Lower lobe of right lung (tissue), 2 donors: ENCODE measurements around the gene CHSY1. TPM values are rescaled to one million over a fixed set of nuclear protein-coding genes. Genes with fewer than 3 reads are reported as not detected.

Source experiments
- ATAC-seq, 2 donors: fragments of 200-7000 bp; cut with Tn5 transposase; one replicate each; pipeline ENCODE4 v1.9.1; 2020 to 2022; ENCODE audit warnings: mild to moderate bottlenecking in 2 of 2, moderate library complexity in 2 of 2
- DNase-seq: peaks from one replicate; pipeline ENCODE4 v3.0.0-alpha.2; 2020
- H3K27ac ChIP-seq: fragments of 200-600 bp; one replicate; pipeline ENCODE4 v1.8.0; 2022
- H3K27me3 ChIP-seq: fragments of 200-600 bp; one replicate; pipeline ENCODE4 v1.8.0; 2022; ENCODE audit warnings: low read depth
- H3K36me3 ChIP-seq: fragments of 200-600 bp; one replicate; pipeline ENCODE4 v1.8.0; 2022; ENCODE audit warnings: mild to moderate bottlenecking
- H3K4me1 ChIP-seq: fragments of 200-600 bp; one replicate; pipeline ENCODE4 v1.8.0; 2022
- H3K4me3 ChIP-seq: fragments of 200-600 bp; one replicate; pipeline ENCODE4 v1.8.0; 2022; ENCODE audit warnings: mild to moderate bottlenecking
- H3K9me3 ChIP-seq: fragments of 200-600 bp; one replicate; pipeline ENCODE4 v1.8.0; 2022
- CTCF ChIP-seq: fragments of 200-600 bp; IDR thresholded peaks from one replicate; pipeline ENCODE4 v1.8.0; 2022; ENCODE audit warnings: antibody characterized with exemption, mild to moderate bottlenecking
- intact Hi-C: fragments of 100-400 bp; cut with DNase I; formaldehyde crosslinking; loops from one replicate; pipeline ENCODE4 v1.11.0; 2022
- total RNA-seq: library from RNA; stranded (reverse); fragmentation: NEBNext Ultra II Directional; extraction: Animal tissue kit (Norgen Biotek cat#: 25700); gene quantifications from one replicate; pipeline ENCODE4 v1.2.1, GENCODE V29; 2021
- donor health status: DM: no; HTN: yes; CAD: no; lungs with severe emphysema.

The CHSY1 gene
- total RNA-seq, 1 donor from 2014 or later = 25.6 TPM

DNA sequence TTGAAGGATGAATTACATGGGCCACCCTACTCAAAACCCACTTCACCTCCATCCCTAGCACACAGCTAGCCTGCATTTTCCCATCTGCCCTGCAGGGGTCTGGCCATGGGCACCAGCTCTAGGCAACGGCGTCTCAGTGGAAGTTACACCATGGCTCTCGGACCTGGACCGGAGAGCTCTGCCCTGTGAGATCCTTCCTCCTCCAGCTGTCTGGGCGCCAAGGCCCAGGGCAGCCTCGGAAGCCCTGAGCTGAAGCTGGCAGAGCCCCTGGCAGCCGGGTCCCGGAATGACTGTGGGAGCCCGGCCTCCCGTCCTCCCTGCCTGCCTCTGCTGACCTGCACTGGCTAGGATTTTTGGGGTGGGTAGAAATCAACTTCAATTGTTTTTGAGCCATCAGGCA lies 98.9 kb downstream of the CHSY1 start:
- no peak overlapping the region for H3K27ac ChIP-seq
- peaks cover 9% of the 10 kb centered on the region for H3K4me1 ChIP-seq
- H3K9me3 ChIP-seq = no peaks in the 10 kb centered on the region
- intact Hi-C loops = no loop called here
- no peaks in the 10 kb centered on the region for H3K27me3 ChIP-seq
- no peak for ATAC-seq
- no peaks in the 10 kb centered on the region for H3K36me3 ChIP-seq
- TF ChIP-seq CTCF = peak; percentile 31
- peak; percentile 50 for DNase-seq
- no peak overlapping the region for H3K4me3 ChIP-seq

DNA sequence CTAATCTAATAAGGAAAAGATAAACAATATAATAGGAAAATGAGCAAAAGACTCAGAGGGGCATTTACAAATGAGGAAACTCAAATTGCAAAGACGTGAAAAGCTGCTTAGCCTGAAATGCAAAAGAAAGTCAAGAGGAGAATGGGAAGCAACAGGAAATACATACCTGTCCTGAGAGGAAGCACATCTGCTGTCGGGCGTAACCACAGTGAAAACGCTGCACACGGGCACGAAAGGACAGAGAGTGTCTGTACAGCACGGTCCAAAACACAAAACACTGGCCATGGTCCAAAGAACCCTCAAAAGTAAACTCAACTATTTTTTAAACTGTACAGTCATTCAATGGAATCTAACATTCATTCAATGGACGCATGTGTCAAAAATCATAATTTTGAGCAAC lies 100.6 kb downstream of the CHSY1 start:
- peak; percentile 26 for DNase-seq
- Histone ChIP-seq H3K27me3 (no peaks in the 10 kb centered on the region), H3K27ac (no peak overlapping the region), H3K9me3 (no peaks in the 10 kb centered on the region), H3K36me3 (no peaks in the 10 kb centered on the region), H3K4me1 (peaks cover 9% of the 10 kb centered on the region), H3K4me3 (no peak overlapping the region)
- TF ChIP-seq CTCF = no peak
- intact Hi-C loops = no loop called here
- no peak for ATAC-seq

DNA sequence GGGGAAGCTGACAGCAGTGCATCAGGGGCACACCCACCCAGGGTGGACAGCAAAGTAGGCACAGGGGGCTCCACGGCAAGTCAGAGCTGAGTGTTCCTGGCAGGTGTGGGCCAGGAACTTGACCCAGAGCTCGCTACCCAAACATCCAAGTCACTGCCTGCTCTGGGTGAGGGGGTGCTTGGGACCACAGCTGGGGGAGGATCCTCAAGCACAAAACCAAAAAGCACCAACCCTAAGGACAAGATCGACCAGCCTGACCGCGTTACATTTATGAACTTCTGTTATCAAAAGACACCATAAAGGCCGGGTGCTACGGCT lies 101.2 kb downstream of the CHSY1 start:
- H3K27me3 ChIP-seq = no peaks in the 10 kb centered on the region
- ATAC-seq (no peak), DNase-seq (peak; percentile 4)
- intact Hi-C loops = no loop called here
- H3K4me1 ChIP-seq = peaks cover 9% of the 10 kb centered on the region
- no peaks in the 10 kb centered on the region for H3K36me3 ChIP-seq
- no peak for TF ChIP-seq CTCF
- H3K9me3 ChIP-seq = no peaks in the 10 kb centered on the region
- no peak overlapping the region for H3K4me3 ChIP-seq
- H3K27ac ChIP-seq = no peak overlapping the region

GRCh38 chr15:101149864-101150722 lies 101.8 kb downstream of the CHSY1 start:
- no peaks in the 10 kb centered on the region for H3K36me3 ChIP-seq
- ATAC-seq (no peak), DNase-seq (peak; percentile 42)
- H3K27me3 ChIP-seq = no peaks in the 10 kb centered on the region
- intact Hi-C loops = no loop called here
- TF ChIP-seq CTCF = no peak
- H3K9me3 ChIP-seq = no peaks in the 10 kb centered on the region
- H3K4me3 ChIP-seq = no peak overlapping the region
- H3K27ac ChIP-seq = no peak overlapping the region
- peaks cover 9% of the 10 kb centered on the region for H3K4me1 ChIP-seq

- peak; percentile 34 for DNase-seq
- no peak for TF ChIP-seq CTCF
- intact Hi-C loops = no loop called here
- Histone ChIP-seq H3K4me3 (no peak overlapping the region), H3K36me3 (no peaks in the 10 kb centered on the region), H3K9me3 (no peaks in the 10 kb centered on the region), H3K27me3 (no peaks in the 10 kb centered on the region), H3K4me1 (peaks cover 9% of the 10 kb centered on the region), H3K27ac (no peak overlapping the region)
- peak in 1 of 2 donors; percentile 14 for ATAC-seq
These were observed 102.8 kb downstream of the CHSY1 start for GRCh38 chr15:101148881-101149664.
